ENCODE results near the gene NADK. TPM values are rescaled to one million over a fixed set of nuclear protein-coding genes. Genes with fewer than 3 reads are reported as not detected.

NADK gene
- total RNA-seq, 1 experiment from 2014 or later, result 92.2 TPM

- no peak overlapping the region for H3K27ac Mint-ChIP-seq (ENCODE audit: unreplicated experiment)
- no TSS peak for BruUV-seq (replicated peaks)
- CTCF ChIA-PET, result no interaction called here
- DNase-seq, result no peak
- no peaks in the 10 kb centered on the region for H3K9me3 Mint-ChIP-seq (ENCODE audit: low read depth, unreplicated experiment)
- no peak for TF ChIP-seq CTCF (IDR thresholded peaks at IDR 0.05; ENCODE audit: unreplicated experiment)
- peaks cover 36% of the 10 kb centered on the region for H3K36me3 Mint-ChIP-seq (ENCODE audit: insufficient read depth, unreplicated experiment)
- intact Hi-C loops (cut with micrococcal nuclease; ENCODE audit: unreplicated experiment), result no loop called here
- no peaks in the 10 kb centered on the region for H3K27me3 Mint-ChIP-seq (ENCODE audit: unreplicated experiment)
- no peak overlapping the region for H3K4me3 Mint-ChIP-seq (ENCODE audit: low read depth, unreplicated experiment)
- peaks cover 27% of the 10 kb centered on the region for H3K4me1 Mint-ChIP-seq (ENCODE audit: low read depth, unreplicated experiment)
Observed at GRCh38 chr1:1755852-1756251, 22.4 kb downstream of the NADK start.

- CTCF ChIA-PET, result no interaction called here
- no TSS peak for BruUV-seq (replicated peaks)
- intact Hi-C loops (cut with micrococcal nuclease; ENCODE audit: unreplicated experiment), result no loop called here
- H3K36me3 Mint-ChIP-seq (ENCODE audit: insufficient read depth, unreplicated experiment), result peaks cover 34% of the 10 kb centered on the region
- no peaks in the 10 kb centered on the region for H3K9me3 Mint-ChIP-seq (ENCODE audit: low read depth, unreplicated experiment)
- peaks cover 27% of the 10 kb centered on the region for H3K4me1 Mint-ChIP-seq (ENCODE audit: low read depth, unreplicated experiment)
- no peak overlapping the region for H3K4me3 Mint-ChIP-seq (ENCODE audit: low read depth, unreplicated experiment)
- TF ChIP-seq CTCF (IDR thresholded peaks at IDR 0.05; ENCODE audit: unreplicated experiment), result no peak
- no peaks in the 10 kb centered on the region for H3K27me3 Mint-ChIP-seq (ENCODE audit: unreplicated experiment)
- no peak for DNase-seq
- H3K27ac Mint-ChIP-seq (ENCODE audit: unreplicated experiment), result no peak overlapping the region
Observed at GRCh38 chr1:1755426-1755825, 22.8 kb downstream of the NADK start.

- H3K9me3 Mint-ChIP-seq (ENCODE audit: low read depth, unreplicated experiment), result no peaks in the 10 kb centered on the region
- intact Hi-C loops (cut with micrococcal nuclease; ENCODE audit: unreplicated experiment), result no loop called here
- no peak overlapping the region for H3K4me3 Mint-ChIP-seq (ENCODE audit: low read depth, unreplicated experiment)
- no peak for DNase-seq
- no peak overlapping the region for H3K27ac Mint-ChIP-seq (ENCODE audit: unreplicated experiment)
- no peak for TF ChIP-seq CTCF (IDR thresholded peaks at IDR 0.05; ENCODE audit: unreplicated experiment)
- H3K27me3 Mint-ChIP-seq (ENCODE audit: unreplicated experiment), result no peaks in the 10 kb centered on the region
- H3K4me1 Mint-ChIP-seq (ENCODE audit: low read depth, unreplicated experiment), result peaks cover 19% of the 10 kb centered on the region
- peaks cover 26% of the 10 kb centered on the region for H3K36me3 Mint-ChIP-seq (ENCODE audit: insufficient read depth, unreplicated experiment)
- no TSS peak for BruUV-seq (replicated peaks)
- CTCF ChIA-PET, result no interaction called here
Observed at GRCh38 chr1:1754051-1754815, 24.0 kb downstream of the NADK start.

- intact Hi-C loops (cut with micrococcal nuclease; ENCODE audit: unreplicated experiment), result no loop called here
- CTCF ChIA-PET, result no interaction called here
Observed at GRCh38 chr1:1753607-1754005, 24.7 kb downstream of the NADK start.

More at GRCh38 chr1:1753607-1754005, 24.7 kb downstream of the NADK start:
- Mint-ChIP-seq H3K9me3 (ENCODE audit: low read depth, unreplicated experiment) (no peaks in the 10 kb centered on the region), H3K27me3 (ENCODE audit: unreplicated experiment) (no peaks in the 10 kb centered on the region), H3K4me3 (ENCODE audit: low read depth, unreplicated experiment) (no peak overlapping the region), H3K36me3 (ENCODE audit: insufficient read depth, unreplicated experiment) (peaks cover 23% of the 10 kb centered on the region), H3K4me1 (ENCODE audit: low read depth, unreplicated experiment) (peaks cover 13% of the 10 kb centered on the region), H3K27ac (ENCODE audit: unreplicated experiment) (no peak overlapping the region)
- no TSS peak for BruUV-seq (replicated peaks)
- no peak for DNase-seq
- TF ChIP-seq CTCF (IDR thresholded peaks at IDR 0.05; ENCODE audit: unreplicated experiment), result no peak

Data from Calu3 (cell line).